OCI-LY7 (cell line): ENCODE data around the gene ZBTB20. TPM values are rescaled to one million over a fixed set of nuclear protein-coding genes. Genes with fewer than 3 reads are reported as not detected.

Experiments used
- BruUV-seq: library from RNA; stranded (reverse); fragments of 400-500 nt; replicated peaks from 2 replicates; lab custom pipeline; 2021; lab: Mats Ljungman, UMichigan
- CTCF ChIA-PET: fragments of 300-600 bp; sonication (Branson Sonifier 250); formaldehyde crosslinking; loops from one replicate; lab custom pipeline; 2022; ENCODE audit warnings: antibody characterized with exemption; ENCODE audit not compliant: unreplicated experiment; lab: Charles Lee
- POLR2A ChIA-PET: fragments of 300-600 bp; sonication (Branson Sonifier 250); formaldehyde crosslinking; loops from one replicate; lab custom pipeline; 2022; ENCODE audit warnings: antibody characterized with exemption; lab: Charles Lee
- DNase-seq: peaks from one replicate; pipeline ENCODE4 v3.0.0-alpha.2; 2015; ENCODE audit warnings: low spot score
- H2AFZ ChIP-seq: fragments of 200-600 bp; sonication (generic), shearing (Covaris generic); 2 replicates; pipeline ENCODE4 v1.6.1; 2014; ENCODE audit warnings: mild to moderate bottlenecking, antibody characterized with exemption, low read length, moderate library complexity
- H3K27ac ChIP-seq: fragments of 200-600 bp; sonication (generic); 2 replicates; pipeline ENCODE4 v1.5.1; 2014; ENCODE audit warnings: mixed run types, low read depth, mild to moderate bottlenecking, moderate library complexity, low read length, inconsistent platforms; ENCODE audit not compliant: poor library complexity, severe bottlenecking
- H3K36me3 ChIP-seq: fragments of 200-600 bp; sonication (generic); 2 replicates; pipeline ENCODE4 v1.6.1; 2014; ENCODE audit warnings: mild to moderate bottlenecking, antibody characterized with exemption, low read length, moderate library complexity, mixed read lengths; ENCODE audit not compliant: insufficient read depth
- H3K4me1 ChIP-seq: fragments of 200-600 bp; sonication (generic); 2 replicates; pipeline ENCODE4 v1.5.1; 2014; ENCODE audit warnings: mild to moderate bottlenecking, low read length; ENCODE audit not compliant: insufficient read depth, poor library complexity, severe bottlenecking
- H3K4me2 ChIP-seq: fragments of 200-600 bp; sonication (generic); 2 replicates; pipeline ENCODE4 v1.6.1; 2014; ENCODE audit warnings: mild to moderate bottlenecking, low read length
- H3K4me3 ChIP-seq: fragments of 200-600 bp; sonication (generic); 2 replicates; pipeline ENCODE4 v1.5.1; 2014; ENCODE audit warnings: mild to moderate bottlenecking, low read depth, low read length; ENCODE audit not compliant: poor library complexity, severe bottlenecking
- H3K79me2 ChIP-seq: fragments of 200-600 bp; sonication (generic); 2 replicates; pipeline ENCODE4 v1.6.1; 2016; ENCODE audit warnings: low read depth, mild to moderate bottlenecking, low read length, moderate library complexity, mixed read lengths; ENCODE audit not compliant: insufficient read depth
- H3K9me2 ChIP-seq: fragments of 200-600 bp; sonication (generic); 2 replicates; pipeline ENCODE4 v1.6.1; 2016; ENCODE audit warnings: mild to moderate bottlenecking, low read length, mixed read lengths; ENCODE audit not compliant: insufficient read depth
- H3K9me3 ChIP-seq: fragments of 200-600 bp; sonication (generic); 2 replicates; pipeline ENCODE4 v1.6.1; 2014; ENCODE audit warnings: mild to moderate bottlenecking, mixed run types, low read length, mixed read lengths
- H4K20me1 ChIP-seq: fragments of 200-600 bp; sonication (generic); 2 replicates; pipeline ENCODE4 v1.6.1; 2014; ENCODE audit warnings: mild to moderate bottlenecking, antibody characterized with exemption, low read length, moderate library complexity, mixed read lengths; ENCODE audit not compliant: insufficient read depth
- EZH2phosphoT487 ChIP-seq: fragments of 200-600 bp; sonication (generic); IDR thresholded peaks from 2 replicates; pipeline ENCODE4 v1.6.1; 2018; ENCODE audit warnings: low read depth, borderline replicate concordance, mild to moderate bottlenecking, mixed run types, antibody characterized with exemption, low read length, moderate library complexity, mixed read lengths
- intact Hi-C: fragments of 100-400 bp; cut with micrococcal nuclease; formaldehyde crosslinking; loops from one replicate; pipeline ENCODE4 v1.10.0; 2022; ENCODE audit not compliant: unreplicated experiment
- total RNA-seq, 2 experiments: library from RNA; depleted of rRNA in 1 of 2; stranded (reverse); fragments of >200 nt in 1 of 2; shearing (Covaris generic) in 1 of 2; gene quantifications; 2 replicates each; pipeline ENCODE4 v1.2.3, GENCODE V29; 2014 to 2022
- TF ChIP-seq, protein P1 (sequence below): fragments of 200-600 bp; sonication (generic); conservative IDR thresholded peaks from 2 replicates; pipeline ENCODE4 v1.5.1; 2014; ENCODE audit warnings: mild to moderate bottlenecking, antibody characterized with exemption, low read length, moderate library complexity, mixed read lengths

ZBTB20 gene
- total RNA-seq, 2 experiments from 2014 or later: 5.5 to 11.8 TPM

DNA sequence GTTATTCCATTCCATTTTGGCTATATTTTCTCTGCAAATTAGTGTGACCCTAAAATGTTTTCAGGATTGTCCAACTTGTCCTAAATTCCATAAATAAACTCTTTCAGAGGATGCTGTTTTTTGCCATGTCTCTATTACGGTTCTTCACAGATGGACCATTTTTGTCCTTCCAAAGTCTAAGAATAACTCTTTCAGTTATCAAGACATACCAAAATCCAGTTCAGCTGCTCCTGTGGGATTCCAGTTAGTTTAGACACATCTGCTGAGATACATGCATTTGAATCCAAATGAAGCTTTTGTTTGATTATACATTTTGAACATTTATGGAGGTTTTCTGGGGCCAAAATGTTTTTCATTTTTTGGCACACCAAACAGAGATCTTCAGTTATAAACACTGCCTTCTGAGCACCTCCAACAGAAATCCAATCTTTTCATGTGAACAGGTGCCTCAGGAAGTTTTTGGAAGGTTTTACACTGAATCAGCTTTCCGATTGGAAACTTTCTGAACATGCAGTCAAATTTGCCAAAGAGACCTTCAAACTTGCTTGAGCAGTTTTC, 772.6 kb downstream of the ZBTB20 start:
- CTCF ChIA-PET: no interaction called here
- H3K4me1 ChIP-seq: no peaks in the 10 kb centered on the region
- POLR2A ChIA-PET: interaction anchor here (0.7 kb wide), 1 partner anchor 15 kb away, joined by 3 read pairs; no protein-coding TSS in a partner anchor
- no peak overlapping the region for H2AFZ ChIP-seq
- intact Hi-C loops: no loop called here
- H3K9me3 ChIP-seq: no peaks in the 10 kb centered on the region
- H3K4me2 ChIP-seq: no peak overlapping the region
- H4K20me1 ChIP-seq: no peaks in the 10 kb centered on the region
- TF ChIP-seq, protein P1, sequence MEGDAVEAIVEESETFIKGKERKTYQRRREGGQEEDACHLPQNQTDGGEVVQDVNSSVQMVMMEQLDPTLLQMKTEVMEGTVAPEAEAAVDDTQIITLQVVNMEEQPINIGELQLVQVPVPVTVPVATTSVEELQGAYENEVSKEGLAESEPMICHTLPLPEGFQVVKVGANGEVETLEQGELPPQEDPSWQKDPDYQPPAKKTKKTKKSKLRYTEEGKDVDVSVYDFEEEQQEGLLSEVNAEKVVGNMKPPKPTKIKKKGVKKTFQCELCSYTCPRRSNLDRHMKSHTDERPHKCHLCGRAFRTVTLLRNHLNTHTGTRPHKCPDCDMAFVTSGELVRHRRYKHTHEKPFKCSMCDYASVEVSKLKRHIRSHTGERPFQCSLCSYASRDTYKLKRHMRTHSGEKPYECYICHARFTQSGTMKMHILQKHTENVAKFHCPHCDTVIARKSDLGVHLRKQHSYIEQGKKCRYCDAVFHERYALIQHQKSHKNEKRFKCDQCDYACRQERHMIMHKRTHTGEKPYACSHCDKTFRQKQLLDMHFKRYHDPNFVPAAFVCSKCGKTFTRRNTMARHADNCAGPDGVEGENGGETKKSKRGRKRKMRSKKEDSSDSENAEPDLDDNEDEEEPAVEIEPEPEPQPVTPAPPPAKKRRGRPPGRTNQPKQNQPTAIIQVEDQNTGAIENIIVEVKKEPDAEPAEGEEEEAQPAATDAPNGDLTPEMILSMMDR: no peak
- TF ChIP-seq EZH2phosphoT487: no peak
- H3K36me3 ChIP-seq: no peaks in the 10 kb centered on the region
- no peaks in the 10 kb centered on the region for H3K9me2 ChIP-seq
- DNase-seq: no peak
- no peak overlapping the region for H3K4me3 ChIP-seq
- no peaks in the 10 kb centered on the region for H3K79me2 ChIP-seq
- no peak overlapping the region for H3K27ac ChIP-seq
- BruUV-seq: no TSS peak

DNA sequence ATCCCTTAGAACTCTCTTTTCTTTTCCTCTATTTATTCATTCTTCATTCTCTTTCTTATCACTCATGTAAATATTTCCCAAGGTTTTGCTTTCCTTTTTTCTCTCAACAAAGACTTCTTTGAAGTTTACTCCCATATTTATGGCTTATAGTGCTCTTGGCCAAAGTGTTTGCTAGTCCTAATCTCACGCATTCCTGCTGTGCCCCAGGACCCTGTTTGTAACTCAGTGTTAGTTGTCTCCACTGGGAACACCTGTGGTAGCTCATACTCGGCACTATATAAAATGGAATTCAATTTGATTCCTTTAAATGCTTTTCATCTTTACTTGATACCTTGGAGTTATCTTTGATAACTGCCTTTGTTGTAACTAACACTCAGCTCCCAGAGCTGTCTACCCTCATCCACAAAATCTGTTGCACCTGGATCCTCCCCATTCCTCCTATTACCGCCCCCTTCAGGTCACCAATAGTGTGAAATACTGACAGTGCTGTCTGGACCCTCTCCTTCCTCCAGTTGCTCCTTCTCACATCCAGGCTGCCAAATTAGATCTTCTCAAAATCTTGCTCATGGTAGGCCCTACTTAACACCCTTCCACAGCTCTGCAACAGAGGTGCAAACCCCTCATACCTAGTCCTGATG, 776.4 kb downstream of the ZBTB20 start:
- BruUV-seq: no TSS peak
- no peaks in the 10 kb centered on the region for H3K9me2 ChIP-seq
- ChIA-PET CTCF (no interaction called here), POLR2A (no interaction called here)
- intact Hi-C loops: no loop called here
- no peak overlapping the region for H3K4me3 ChIP-seq
- no peaks in the 10 kb centered on the region for H3K9me3 ChIP-seq
- no peak for DNase-seq
- H4K20me1 ChIP-seq: no peaks in the 10 kb centered on the region
- H3K79me2 ChIP-seq: no peaks in the 10 kb centered on the region
- H2AFZ ChIP-seq: no peak overlapping the region
- TF ChIP-seq EZH2phosphoT487: no peak
- TF ChIP-seq, protein P1: peak; percentile 53
- H3K4me1 ChIP-seq: no peaks in the 10 kb centered on the region
- H3K36me3 ChIP-seq: no peaks in the 10 kb centered on the region
- no peak overlapping the region for H3K27ac ChIP-seq
- no peak overlapping the region for H3K4me2 ChIP-seq

DNA sequence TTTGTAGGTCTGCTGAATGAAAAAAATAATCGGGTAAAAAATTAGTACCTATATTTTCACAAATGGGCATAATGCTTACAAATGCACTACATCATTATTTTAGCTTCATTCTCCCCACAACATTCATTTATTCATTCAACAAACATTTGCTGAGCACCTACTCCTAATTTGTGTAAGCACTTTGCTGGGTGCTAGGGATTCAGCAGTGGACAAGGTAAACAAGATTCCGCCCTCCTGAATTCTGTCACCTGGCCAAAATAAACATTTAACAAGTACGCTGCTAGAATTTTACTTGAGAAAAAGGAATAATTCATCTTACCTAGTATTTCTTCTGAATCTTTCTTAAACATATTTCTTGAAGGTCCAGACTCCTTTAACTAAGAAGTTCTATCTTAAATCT, 781.2 kb downstream of the ZBTB20 start:
- no peaks in the 10 kb centered on the region for H3K79me2 ChIP-seq
- H3K9me3 ChIP-seq: no peaks in the 10 kb centered on the region
- ChIA-PET POLR2A (no interaction called here), CTCF (no interaction called here)
- H3K4me1 ChIP-seq: no peaks in the 10 kb centered on the region
- no peak overlapping the region for H3K4me3 ChIP-seq
- H4K20me1 ChIP-seq: no peaks in the 10 kb centered on the region
- H3K36me3 ChIP-seq: no peaks in the 10 kb centered on the region
- no peak overlapping the region for H3K27ac ChIP-seq
- BruUV-seq: no TSS peak
- no peak for DNase-seq
- no peaks in the 10 kb centered on the region for H3K9me2 ChIP-seq
- intact Hi-C loops: no loop called here
- no peak overlapping the region for H3K4me2 ChIP-seq
- TF ChIP-seq, protein P1: no peak
- no peak for TF ChIP-seq EZH2phosphoT487
- H2AFZ ChIP-seq: no peak overlapping the region
